Ureter (tissue), 1 donor: Measurements from ENCODE around the gene CLPSL2. TPM values are rescaled to one million over a fixed set of nuclear protein-coding genes. Genes with fewer than 3 reads are reported as not detected.

Experiments
- DNase-seq: peaks from one replicate; pipeline ENCODE4 v3.0.0-alpha.2; 2020; ENCODE audit warnings: low spot score
- total RNA-seq: library from RNA; stranded (reverse); gene quantifications from one replicate; pipeline ENCODE4 v1.2.4, GENCODE V29; 2023
- donor health status: DM: yes; HTN: yes; CAD: no.

The CLPSL2 gene
- total RNA-seq, 1 donor from 2014 or later: not detected

DNA sequence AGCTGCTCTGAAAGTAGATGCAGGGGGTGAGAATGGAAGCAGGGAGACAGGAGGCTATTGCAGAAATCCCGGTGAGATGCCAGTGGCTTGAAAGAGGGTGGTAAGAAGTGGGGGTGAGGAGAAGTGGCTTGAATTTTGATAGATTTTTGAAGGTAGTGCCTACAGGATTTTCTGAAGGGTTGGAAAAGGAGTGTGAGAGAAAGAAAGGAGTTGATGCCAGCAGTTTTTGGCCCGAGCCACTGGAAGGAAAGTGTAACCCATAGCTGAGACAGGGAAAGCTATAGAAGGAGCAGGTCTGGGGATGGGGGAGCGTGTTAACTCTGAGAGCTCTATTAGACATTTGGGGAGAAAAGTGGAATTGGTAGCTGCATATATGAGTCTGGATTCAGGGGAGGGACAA lies 29.9 kb upstream of the CLPSL2 start:
- DNase-seq: no peak

DNA sequence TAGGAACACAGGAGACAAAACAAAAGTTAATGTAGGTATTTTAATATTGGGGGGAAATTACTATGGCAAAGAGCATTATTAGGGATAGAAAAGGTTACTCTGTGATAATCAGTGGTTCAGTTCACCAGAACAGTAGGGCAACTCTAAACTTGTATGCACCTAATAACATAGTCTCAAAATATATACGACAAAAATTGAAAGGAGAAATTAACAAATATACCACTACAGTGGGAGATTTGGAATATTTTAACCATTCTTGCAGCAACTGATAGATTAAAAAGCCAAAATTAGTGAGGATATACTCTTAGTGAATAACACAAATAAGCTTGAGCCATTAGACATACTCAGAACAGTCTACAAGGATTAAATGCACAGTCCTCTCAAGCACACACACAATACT lies 28.5 kb upstream of the CLPSL2 start:
- DNase-seq: no peak

DNA sequence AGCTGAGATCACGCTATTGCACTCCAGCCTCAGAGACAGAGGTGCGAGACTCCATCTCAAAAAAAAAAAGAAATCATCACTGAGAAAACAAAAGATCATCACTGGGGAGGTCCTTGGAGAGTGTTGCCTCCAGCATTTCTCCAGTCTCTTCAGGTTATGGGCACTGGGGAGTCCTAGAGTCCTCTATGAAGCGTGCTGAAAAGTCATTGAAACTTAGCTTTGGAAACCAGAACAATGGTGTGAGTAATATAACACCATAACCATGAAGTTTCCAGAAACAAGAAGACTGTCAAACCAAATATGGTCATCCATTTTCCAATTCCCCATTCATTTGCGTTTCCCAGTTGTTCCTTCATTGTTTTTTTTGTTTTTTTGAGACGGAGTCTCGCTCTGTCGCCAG lies 25.8 kb upstream of the CLPSL2 start:
- DNase-seq: no peak

DNA sequence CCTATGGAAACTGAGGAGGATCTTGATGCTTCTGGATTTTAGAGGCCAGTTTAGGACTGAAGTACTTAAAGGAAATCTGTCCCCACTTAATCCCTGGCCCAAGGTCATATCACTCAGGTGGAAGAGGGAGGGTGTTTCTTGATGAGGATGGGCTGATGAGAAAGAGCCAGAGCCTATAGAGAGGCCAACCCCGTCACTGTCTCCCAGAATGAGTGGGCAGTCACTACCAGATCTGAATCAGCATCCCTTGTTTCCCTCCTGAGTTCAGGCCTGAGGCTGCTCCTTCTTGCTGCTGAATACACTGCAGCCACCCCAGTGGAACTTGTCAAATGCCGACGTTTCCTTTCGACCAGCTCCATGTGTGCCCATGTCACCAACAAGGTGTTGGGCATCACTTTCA lies 24.8 kb upstream of the CLPSL2 start:
- DNase-seq: no peak

DNA sequence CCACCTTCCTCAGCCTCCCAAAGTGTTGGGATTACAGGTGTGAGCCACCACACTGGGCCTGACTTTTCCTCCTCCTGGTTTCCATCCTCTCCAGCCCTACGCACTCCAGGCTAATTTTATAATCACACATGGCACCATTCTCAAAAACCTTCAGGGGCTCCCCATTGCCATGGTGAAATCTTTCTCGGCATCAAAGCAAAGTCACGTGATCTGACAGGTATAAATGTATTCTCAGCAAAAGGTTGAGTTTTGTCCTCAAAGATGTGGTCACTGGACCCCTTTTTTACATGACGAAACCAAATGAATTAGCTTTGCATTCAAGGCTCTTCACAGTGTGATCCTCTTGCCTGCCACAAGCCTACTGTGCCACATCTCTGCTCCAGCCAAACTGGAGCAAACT lies 24.1 kb upstream of the CLPSL2 start:
- no peak for DNase-seq

DNA sequence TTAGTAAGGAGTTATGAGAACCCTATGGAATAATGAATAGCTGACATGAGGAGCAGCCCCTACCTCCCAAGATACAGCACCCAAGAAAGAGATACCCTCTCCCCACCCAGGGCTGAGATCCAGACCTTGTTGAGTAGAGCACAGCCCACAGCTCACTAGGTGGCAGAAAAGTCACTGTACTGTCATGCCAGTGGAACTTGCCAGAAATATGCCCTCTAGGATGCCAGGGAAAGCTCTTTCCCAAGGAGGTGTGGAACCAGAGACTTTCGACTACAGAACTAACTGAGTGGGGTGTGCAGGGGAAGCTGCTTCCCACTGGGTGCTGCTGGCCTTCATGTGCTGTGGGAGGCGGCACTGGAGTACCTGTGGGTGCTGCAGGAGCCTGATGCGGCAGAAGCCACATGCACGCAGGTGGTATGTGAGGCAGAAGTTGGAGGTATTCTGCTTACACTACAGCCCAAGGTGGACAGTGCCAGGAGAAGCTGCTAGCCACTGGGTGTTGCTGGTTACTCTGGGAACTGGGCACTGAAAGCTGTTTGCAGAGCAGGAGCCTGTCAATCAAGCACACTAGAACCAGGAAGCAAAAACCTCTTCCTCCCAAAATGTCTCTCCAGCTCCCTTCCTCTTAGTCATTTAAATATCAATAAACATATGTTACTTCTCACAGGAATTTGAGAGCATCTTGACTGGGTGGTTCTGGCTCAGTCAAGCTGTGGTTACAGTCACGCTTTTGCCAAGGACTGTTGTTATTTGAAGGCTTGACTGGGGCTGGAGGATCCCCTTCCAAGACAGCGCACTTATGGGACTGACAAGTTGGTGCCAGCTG lies 21.7 kb upstream of the CLPSL2 start:
- no peak for DNase-seq

DNA sequence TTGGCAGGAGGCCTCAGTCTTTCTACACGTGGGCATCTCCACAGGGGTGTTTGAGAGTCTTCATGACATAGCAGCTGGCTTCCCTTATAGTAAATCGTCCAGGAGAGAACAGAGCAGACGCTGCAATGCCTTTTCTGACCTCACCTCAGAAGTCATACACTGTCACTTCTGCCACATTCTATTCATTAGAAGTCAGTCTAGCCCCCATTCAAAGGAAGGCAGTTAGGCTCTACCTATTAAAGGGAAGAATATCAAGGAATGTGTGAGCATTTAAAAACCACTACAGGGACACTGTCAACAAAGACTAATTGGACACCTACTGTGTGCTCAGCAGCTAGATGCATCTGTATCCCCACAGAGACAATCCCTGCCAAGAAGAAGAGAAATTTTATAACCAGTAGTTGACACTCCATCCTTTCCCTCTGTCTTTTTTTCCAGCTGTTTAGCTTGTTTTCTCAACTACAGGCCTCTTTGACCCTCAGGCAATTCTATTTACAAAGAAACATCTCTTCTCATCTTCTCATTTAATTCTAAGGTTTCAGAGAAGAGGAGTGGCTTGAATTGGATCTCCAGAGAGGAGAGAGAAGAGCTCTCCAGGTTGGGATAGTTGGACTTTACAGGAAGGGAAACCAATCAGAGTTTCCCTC lies 21.0 kb upstream of the CLPSL2 start:
- DNase-seq: no peak

DNA sequence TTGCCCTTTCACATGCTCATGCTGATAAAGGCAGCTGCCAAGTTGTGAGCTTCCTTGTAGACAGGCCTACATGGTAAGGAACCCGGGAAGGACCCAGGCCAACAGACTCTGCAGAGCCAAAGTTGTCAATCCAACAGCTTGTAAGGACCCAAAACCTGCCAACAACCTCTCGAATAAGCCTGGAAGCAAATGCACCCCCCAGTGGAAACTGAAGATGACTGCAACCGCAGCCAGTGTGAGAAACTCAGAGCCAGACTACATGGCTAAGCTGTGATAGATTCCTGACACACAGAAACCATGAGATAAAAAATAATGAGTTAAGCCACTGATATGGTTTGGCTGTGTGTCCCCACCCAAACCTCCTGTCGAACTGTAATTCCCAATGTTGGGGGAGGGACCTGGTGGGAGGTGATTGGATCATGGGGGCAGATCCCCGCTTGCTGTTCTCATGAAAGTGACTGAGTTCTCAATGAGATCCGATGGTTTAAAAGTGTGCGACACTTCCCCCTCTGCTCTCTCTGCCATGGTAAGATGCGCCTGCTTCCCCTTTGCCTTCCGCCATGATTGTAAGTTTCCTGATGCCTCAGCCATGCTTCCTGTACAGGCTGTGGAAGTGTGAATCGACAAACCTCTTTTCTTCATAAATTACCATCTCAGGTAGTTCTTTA lies 18.8 kb upstream of the CLPSL2 start:
- no peak for DNase-seq

DNA sequence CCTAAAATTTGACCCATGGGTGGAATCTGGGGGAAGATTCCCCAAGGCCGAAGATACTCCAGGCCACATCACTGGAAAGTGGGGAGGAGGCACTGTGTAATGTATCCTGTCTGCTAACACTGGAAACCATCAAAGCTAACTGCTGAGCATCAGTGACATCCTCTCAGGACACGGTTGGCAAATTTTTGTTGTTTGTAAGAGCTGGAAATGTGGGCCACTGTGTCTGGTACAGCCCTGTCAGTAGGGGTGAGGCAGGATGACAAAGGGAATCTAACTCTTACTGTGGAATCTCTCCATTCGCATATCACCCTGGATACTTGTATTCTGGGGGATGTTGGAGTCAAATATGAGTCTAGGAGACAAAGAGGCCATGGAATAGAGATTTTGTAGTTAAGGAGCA lies 17.0 kb upstream of the CLPSL2 start:
- no peak for DNase-seq

DNA sequence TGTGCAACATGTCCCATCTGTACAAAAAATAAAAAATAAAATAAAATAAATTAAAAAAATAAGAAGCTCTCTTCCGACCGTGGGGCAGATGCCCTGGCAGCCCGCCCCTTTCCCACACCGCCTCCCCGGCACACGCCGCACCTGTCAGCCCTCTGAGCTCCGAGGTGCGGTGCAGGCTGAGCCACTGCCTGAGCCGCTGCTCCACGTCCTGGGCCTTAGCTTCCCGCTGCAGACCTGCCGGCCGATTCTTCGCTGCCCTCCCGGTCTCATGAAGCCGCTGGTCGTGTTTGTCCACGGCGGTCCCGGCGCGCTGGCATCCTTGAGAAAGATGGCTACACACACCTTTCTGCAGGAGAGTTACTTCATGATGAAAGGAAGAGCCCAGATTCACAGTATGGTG lies 10.7 kb upstream of the CLPSL2 start:
- DNase-seq: no peak

DNA sequence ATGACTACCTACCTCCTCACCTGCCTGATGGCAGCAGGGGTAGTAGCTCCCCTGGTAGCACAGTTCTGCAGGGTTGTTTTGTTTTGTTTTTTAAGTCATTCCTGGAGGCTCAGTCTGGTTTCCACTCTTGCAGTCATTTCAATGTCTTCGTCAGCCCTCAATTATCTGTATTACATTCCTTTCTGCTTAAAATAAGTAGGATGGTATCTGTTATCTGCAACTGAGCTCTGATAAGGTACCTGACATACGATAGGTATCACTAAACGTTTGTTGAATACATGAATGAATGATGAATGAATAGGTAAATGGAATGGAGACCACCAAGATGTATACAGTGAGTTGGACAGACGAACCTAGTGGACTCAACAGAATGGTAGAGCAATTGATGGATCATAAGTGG lies 7.2 kb upstream of the CLPSL2 start:
- DNase-seq: no peak

DNA sequence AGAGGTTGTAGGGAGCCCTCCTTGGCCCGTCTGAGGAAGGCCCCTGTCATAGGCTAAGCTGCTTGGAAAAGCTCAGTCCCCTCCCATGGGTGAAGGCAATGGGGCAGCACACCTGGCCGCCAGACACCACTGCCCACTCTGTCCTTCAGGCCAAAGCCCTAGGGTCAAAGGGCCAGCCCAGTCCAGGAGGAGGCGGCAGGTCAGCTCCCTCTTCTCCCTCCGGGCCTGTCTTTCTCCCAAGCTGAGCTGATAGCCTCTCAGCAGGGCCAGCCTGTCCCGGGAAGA lies 5.1 kb upstream of the CLPSL2 start:
- no peak for DNase-seq

DNA sequence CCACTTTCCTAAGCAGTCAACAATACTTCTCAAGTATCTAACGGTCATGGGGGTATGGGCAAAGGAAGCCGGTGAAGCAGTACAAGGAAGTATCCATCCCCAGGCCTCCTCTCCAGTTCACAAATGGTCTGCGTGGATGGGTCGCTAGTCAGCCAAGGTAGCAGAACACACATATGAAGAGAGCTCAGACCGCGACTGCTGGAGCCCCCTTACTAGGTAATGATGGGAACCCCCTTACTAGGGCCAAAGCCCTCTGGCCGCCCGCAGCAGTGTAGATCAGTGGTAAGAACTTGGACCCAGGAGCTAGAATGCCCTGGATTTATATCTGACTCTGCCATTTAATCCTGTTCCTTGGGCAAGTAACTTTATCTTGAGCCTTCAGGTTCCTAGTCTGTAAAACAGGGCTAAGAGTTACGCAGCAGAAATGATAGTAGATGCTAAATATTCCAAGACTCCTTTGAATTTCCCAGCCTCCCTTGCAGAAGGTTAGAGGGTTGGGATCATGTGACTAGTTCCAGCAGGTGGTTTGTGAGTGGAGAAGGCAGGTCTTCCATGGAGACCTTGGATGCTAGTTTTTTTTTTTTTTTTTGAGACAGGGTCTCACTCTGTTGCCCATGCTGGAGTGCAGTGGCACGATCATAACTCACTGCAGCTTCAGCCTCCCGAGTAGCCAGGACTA lies 2.1 kb upstream of the CLPSL2 start:
- DNase-seq: no peak

DNA sequence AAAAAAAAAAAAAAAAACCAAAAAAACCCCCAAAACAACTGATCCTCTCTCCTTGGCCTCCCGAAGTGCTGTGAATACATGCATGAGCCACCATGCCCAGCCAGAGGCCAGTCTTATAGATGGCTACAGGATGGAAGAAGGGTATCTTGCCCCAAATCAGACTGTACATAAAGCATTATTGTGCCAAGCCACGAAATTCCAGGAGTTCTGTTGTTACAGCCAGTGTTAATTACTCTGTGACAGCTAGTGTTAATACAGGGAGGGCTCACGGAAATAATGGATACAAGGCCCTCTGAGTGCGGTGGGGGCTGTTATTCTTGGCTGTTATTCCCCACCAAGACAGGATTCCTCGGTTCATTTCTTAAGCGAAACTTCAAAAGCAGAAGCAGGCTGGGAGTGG lies 1.4 kb upstream of the CLPSL2 start:
- DNase-seq: no peak

DNA sequence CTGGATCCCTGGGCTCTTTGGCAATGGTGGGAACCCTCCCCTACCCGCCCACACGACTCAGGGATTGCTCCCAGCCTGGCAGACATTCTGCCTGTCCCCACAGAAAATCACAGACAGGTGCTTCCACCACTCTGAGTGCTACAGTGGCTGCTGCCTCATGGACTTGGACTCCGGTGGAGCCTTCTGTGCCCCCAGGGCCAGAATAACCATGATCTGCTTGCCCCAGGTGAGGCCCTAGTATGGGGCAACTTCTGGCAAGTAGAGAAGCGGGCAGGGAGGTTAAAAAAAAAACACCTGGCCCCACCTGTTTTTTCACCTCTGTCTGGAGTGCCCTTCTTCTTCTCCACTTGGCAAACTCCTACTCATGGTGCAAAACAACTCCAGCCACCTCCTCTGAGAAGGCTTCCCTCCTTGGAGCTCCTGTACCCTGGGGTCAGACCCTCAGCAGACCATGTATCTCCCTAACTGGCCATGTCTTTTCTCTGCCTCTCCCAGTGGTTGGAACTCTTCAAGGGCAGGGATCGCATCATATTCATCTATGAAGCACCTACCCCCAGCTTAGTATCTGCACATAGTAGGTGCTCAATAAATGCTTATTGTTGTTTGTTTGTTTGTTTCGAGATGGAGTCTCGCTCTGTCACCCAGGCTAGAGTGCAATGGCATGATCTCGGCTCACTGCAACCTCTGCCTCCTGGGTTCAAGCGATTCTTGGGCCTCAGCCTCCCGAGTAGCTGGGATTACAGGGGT lies 1.1 kb downstream of the CLPSL2 start:
- DNase-seq: no peak

DNA sequence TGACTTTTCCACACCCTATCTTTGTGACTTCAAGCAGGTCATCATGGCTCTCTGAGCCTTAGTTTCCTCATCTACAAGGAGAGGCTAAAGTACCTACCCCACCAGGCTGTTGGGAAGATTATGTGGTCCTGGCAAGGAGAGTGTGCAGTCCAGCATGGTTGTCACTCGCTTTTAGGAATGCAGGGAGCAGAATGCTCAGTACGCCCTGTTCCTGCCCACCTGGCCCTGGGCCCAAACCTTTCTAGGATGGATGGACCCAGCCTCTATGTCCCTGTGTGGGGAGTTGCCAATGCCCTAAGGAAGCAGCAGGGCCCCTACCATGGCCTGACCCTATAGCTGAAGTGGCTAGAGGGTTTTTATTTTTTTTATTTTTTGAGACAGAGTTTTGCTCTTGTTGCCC lies 2.0 kb downstream of the CLPSL2 start:
- no peak for DNase-seq

DNA sequence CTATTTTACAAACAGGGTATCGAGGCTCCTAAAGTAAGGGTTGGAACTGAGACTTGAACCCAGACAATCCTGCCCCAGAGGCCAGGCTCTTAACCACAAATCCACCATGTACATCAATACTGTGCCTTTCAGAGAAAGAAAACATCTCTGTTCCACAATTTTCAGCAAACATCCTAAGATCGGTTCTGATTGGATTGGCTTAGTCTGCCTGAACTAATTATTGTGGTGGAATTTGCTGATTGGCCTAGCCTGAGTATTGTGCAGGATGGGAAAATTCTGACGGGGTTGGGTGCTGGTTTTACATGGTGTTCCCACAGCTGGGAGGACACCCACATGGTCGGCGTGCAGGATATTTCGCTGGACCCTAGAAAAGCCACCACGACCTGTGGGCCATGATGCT lies 4.3 kb downstream of the CLPSL2 start, which contains the start of gene CLPSL1:
TSS of gene CLPSL1 (plus strand) at position 301 of the 400 bp plus-strand sequence. CDS start at position 393, 92 bp downstream.
- no peak for DNase-seq

DNA sequence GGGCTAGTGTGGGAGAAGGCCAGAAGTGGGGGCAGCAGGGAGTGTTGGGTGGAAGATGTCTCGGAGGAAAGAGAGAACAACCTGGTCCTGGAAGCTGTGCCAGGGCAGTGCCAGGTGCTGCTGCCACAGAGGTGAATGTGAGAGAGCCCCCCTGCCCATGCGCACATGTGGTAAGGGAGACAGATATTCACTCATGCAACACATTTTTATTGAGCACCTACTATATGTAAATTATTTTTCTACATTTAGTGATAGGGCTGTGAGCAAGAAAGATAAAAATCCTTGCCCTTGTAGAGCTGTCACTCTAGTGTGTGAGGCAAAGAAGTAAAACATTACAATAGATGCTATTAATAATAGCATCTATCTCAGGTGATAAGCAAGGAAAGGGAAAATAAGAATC lies 4.9 kb downstream of the CLPSL2 start:
- DNase-seq: no peak

DNA sequence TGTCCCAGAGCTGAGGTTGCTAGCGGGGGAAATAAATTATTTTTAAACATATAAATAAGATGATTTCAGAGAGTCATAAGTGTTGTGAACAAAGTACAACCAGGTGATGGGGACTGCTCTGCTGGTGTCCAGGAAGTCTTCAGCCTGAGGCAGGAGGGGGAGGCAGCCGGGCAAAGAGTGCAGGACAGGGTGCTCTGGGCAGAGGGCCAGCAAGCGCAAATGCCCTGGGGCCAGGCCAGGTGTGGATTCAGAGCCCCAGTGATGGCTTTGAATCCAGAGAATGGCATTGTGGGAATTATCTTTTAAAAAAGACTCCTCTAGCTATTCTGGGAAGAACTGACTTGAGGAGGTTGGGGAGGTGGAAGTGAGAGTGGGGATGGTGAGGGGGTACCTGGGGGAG lies 6.0 kb downstream of the CLPSL2 start:
- DNase-seq: no peak

DNA sequence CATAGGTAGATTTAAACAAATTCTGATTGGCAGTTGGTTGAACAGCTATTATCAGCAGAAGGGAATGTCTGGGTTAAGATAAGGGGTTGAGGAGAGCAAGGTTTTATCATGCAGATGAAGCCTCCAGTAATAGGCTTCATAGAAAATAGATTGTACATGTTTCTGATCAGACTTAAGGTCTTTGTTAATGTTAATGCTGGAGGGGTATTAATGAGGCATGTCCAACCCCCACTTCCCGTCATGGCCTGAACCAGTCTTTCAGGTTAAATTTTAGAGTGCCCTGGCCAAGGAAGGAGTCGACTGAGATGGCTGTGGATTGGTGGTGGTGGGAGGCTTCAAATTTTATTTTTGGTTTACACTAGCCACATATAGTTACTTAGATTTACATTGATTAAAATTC lies 7.8 kb downstream of the CLPSL2 start:
- no peak for DNase-seq

DNA sequence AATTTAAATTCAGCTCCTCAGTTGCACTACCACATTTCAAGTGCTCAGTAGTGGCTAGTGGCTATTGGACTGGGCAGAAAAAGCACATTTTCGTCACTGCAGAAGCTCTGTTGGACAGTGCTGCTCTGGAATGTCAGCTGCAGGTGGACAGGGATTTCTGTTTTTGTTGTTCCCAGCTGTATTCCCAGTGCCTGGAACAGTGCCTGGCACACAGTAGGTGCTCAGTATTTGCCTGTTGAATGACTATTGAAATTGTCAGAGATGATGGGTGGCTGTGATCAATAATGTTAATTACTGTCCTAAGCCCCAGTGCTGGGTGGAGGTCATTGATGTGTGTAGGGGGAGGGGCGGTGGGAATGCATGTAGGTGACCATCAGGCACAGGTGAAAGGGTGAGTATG lies 9.9 kb downstream of the CLPSL2 start:
- no peak for DNase-seq

DNA sequence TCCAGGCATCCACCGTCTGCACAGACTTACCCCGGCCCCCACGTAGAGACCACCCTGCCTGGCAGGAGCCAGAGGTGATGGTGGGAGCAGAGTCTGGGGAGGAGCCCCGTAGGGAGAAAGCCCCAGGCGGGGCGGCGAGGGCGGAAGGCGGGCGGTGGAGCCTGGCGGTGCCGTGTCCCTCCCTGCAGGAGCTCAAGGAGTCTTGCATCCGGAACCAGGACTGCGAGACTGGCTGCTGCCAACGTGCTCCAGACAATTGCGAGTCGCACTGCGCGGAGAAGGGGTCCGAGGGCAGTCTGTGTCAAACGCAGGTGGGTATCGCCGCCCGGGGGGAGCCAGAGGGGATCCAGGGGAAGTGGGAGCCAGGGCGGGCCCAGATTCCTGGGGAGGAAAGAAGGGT lies 10.4 kb downstream of the CLPSL2 start:
- DNase-seq: no peak
